ENCODE results near the gene VASP. TPM values are rescaled to one million over a fixed set of nuclear protein-coding genes. Genes with fewer than 3 reads are reported as not detected.
"Not testable (repeated sequence)": the region's sequence is repeated elsewhere in the genome, so short reads cannot be mapped to it uniquely, and the experiment has no call there.

The VASP gene
- total RNA-seq, 4 donors from 2014 or later = 172 to 321 (median 210) TPM

- intact Hi-C loops (cut with DNase I) = no loop called here
- peaks cover 24 to 54% (median 49%) of the 10 kb centered on the region in 4 donors for H3K4me1 ChIP-seq
- TF ChIP-seq EP300 (IDR thresholded peaks at IDR 0.05) (no peak), CTCF (IDR thresholded peaks at IDR 0.05) (no peak)
- no peaks in the 10 kb centered on the region for H3K9me3 ChIP-seq
- WGBS = 0% methylated on average over 11 of the region's 22 CpGs
- no peak for DNase-seq (ENCODE audit: extremely low spot score)
- peak overlapping the region; percentile 94 to 97 (median 96) for H3K27ac ChIP-seq (replicated peaks in 1 of 4)
- H3K36me3 ChIP-seq = no peaks in the 10 kb centered on the region
- peak overlapping the region; percentile 84 to 100 (median 96) for H3K4me3 ChIP-seq
- peaks cover 0 to 5% (median 0%) of the 10 kb centered on the region in 4 donors for H3K27me3 ChIP-seq
These were observed 665 bp downstream of the VASP start for GRCh38 chr19:45507872-45508416.

- WGBS = 0% methylated on average over 17 of the region's 26 CpGs
- Histone ChIP-seq H3K27ac (replicated peaks in 1 of 4) (peak overlapping the region; percentile 94 to 97 (median 96)), H3K9me3 (no peaks in the 10 kb centered on the region), H3K36me3 (no peaks in the 10 kb centered on the region), H3K4me3 (peak overlapping the region; percentile 84 to 100 (median 96)), H3K4me1 (peaks cover 25 to 59% (median 54%) of the 10 kb centered on the region in 4 donors), H3K27me3 (peaks cover 0 to 5% (median 0%) of the 10 kb centered on the region in 4 donors)
- DNase-seq (ENCODE audit: extremely low spot score) = no peak
- TF ChIP-seq CTCF (IDR thresholded peaks at IDR 0.05) = no peak
- peak in 1 of 2 donors; percentile 37 for TF ChIP-seq POLR2AphosphoS5 (IDR thresholded peaks at IDR 0.05)
- intact Hi-C loops (cut with DNase I) = no loop called here
These were observed 1.2 kb downstream of the VASP start for GRCh38 chr19:45508417-45508860.

- peak; percentile 96 for DNase-seq (ENCODE audit: extremely low spot score)
- H3K36me3 ChIP-seq = no peaks in the 10 kb centered on the region
- TF ChIP-seq POLR2A (IDR thresholded peaks at IDR 0.05; ENCODE audit: low read depth) = peak; percentile 70
- peak; percentile 62 to 97 for TF ChIP-seq POLR2AphosphoS5 (IDR thresholded peaks at IDR 0.05)
- TF ChIP-seq EP300 (IDR thresholded peaks at IDR 0.05) = no peak
- TF ChIP-seq CTCF (IDR thresholded peaks at IDR 0.05) = peak in 1 of 3 experiments; percentile 17
- H3K4me3 ChIP-seq = peak overlapping the region; percentile 84 to 100 (median 96)
- intact Hi-C loops (cut with DNase I) = no loop called here
- H3K9me3 ChIP-seq = no peaks in the 10 kb centered on the region
- H3K27me3 ChIP-seq = peaks cover 0 to 5% (median 0%) of the 10 kb centered on the region in 4 donors
- peak overlapping the region; percentile 94 to 97 (median 96) for H3K27ac ChIP-seq (replicated peaks in 1 of 4)
- peaks cover 31 to 65% (median 60%) of the 10 kb centered on the region in 4 donors for H3K4me1 ChIP-seq
- WGBS = 2% methylated on average over 13 of the region's 28 CpGs
These were observed 1.8 kb downstream of the VASP start for GRCh38 chr19:45508861-45509691.

GRCh38 chr19:45509692-45510015 lies 2.4 kb downstream of the VASP start:
- intact Hi-C loops (cut with DNase I) = no loop called here
- Histone ChIP-seq H3K4me1 (peaks cover 37 to 71% (median 66%) of the 10 kb centered on the region in 4 donors), H3K9me3 (no peaks in the 10 kb centered on the region), H3K36me3 (no peaks in the 10 kb centered on the region), H3K4me3 (peak overlapping the region; percentile 84 to 100 (median 96)), H3K27ac (replicated peaks in 1 of 4) (peak overlapping the region; percentile 94 to 97 (median 96)), H3K27me3 (peaks cover 0 to 5% (median 0%) of the 10 kb centered on the region in 4 donors)
- DNase-seq (ENCODE audit: extremely low spot score) = no peak
- TF ChIP-seq POLR2A (IDR thresholded peaks at IDR 0.05; ENCODE audit: low read depth) = no peak
- WGBS = 6% methylated on average over 2 of the region's 3 CpGs

GRCh38 chr19:45510352-45510751 lies 3.1 kb downstream of the VASP start:
- peak overlapping the region; percentile 84 to 100 (median 96) for H3K4me3 ChIP-seq
- H3K27me3 ChIP-seq; H3K36me3 ChIP-seq; intact Hi-C loops (cut with DNase I); DNase-seq (ENCODE audit: extremely low spot score); H3K9me3 ChIP-seq: not testable (repeated sequence)
- H3K4me1 ChIP-seq = peaks cover 44 to 78% (median 73%) of the 10 kb centered on the region in 4 donors
- WGBS = 78% methylated on average over 11 of the region's 11 CpGs
- H3K27ac ChIP-seq (replicated peaks in 1 of 4) = peak overlapping the region; percentile 94 to 97 (median 96)
